Measurements from ENCODE around the gene RALGPS2. TPM values are rescaled to one million over a fixed set of nuclear protein-coding genes. Genes with fewer than 3 reads are reported as not detected.

RALGPS2 gene
- total RNA-seq, 1 donor from 2014 or later = 5.2 TPM

DNA sequence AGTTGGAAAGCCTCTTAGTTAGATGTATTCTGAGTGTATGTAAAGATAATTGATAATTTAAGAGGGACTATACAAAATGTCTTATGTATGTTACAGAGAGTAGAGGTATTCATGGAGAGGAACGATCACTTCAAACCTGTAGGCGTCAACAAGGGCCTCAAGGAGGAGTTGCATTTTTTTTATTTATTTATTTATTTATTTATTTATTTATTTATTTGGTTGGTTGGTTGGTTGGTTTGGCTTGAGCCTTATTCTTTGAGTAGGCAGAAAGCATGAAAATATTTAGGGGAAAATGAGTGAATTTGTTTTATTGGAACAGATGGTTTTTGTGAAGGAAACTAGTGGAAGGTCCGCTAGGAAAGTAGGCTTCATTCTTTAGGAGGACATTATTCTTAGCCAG is 137.4 kb downstream of the RALGPS2 start:
- DNase-seq (ENCODE audit: low spot score) = no peak

- no peak for DNase-seq (ENCODE audit: low spot score)
These were observed 137.8 kb downstream of the RALGPS2 start for GRCh38 chr1:178862864-178863263.

GRCh38 chr1:178864326-178864725 is 139.3 kb downstream of the RALGPS2 start:
- no peak for DNase-seq (ENCODE audit: low spot score)

DNA sequence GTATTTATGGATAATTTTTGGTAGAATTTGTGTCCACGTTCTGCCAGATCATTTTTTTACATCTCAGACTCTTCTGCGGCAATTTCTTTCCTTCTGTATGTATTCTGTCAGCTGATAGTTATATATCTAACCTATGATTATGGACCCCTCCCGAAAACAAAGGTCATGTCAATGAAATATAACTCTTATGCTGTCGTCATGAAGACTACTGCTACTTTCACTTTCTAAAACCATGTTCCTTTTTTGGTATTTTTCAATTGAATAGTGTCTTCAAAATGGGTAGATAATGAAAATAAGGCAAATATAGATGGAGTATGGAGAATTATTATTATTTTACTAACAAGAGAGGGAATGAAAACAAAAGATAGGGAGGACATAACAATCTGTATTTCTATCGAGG is 142.6 kb downstream of the RALGPS2 start:
- no peak for DNase-seq (ENCODE audit: low spot score)

- no peak for DNase-seq (ENCODE audit: low spot score)
These were observed 143.7 kb downstream of the RALGPS2 start for GRCh38 chr1:178868706-178869105.

DNA sequence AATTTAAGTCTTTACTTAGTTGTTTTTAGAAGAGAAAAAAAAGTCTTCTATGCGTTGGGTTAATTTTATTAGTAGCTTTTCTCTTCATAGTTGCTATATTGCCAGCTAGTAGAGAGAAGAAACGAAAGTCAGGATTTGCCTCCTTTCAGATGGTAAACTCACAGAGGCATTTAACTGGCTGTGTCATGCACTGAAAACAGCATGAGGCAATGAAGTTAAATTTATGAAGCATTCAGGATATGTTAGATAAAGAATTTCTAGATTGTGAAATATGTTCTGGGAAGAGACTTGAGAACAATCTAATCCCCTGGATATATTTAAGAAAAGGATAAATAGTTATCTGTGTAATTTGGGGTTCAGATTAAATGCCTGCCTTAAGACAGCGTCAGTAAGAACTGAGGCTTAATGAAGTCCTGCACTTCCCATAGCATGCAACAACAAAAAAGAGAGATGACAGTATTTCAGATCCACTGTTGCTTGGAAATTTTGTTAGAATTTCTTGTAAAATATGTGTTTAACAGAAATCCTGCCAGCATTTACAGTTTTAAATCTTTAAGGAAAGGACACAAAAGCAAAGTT is 144.2 kb downstream of the RALGPS2 start:
- DNase-seq (ENCODE audit: low spot score) = no peak

GRCh38 chr1:178870221-178870620 is 145.2 kb downstream of the RALGPS2 start:
- no peak for DNase-seq (ENCODE audit: low spot score)

DNA sequence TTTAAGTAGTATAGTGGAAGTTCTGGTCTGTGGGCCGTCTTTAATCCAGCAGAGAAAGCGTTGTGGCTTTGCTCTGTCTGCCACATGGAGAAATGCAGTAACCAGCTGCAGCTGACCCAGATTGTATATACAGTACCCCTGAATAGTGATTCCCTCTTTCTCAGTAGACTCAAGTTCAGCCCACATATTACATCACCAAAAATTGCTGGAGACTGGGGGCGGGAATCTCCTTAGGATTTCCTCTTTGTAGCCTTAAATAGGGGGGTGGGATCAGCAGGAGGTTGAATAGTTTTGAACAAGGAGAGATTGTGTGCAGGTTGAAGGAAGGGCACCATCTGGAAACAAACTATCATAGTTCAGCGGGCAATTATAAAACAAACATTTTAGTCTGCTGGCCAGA is 145.9 kb downstream of the RALGPS2 start, which contains the start of gene ANGPTL1:
Gene ANGPTL1 (minus strand): TSS at position 134 of the 400 bp plus-strand sequence. CDS start 5,301 bp downstream, outside the sequence.
- DNase-seq (ENCODE audit: low spot score) = no peak

GRCh38 chr1:178871551-178872320 is 146.7 kb downstream of the RALGPS2 start:
- no peak for DNase-seq (ENCODE audit: low spot score)

DNA sequence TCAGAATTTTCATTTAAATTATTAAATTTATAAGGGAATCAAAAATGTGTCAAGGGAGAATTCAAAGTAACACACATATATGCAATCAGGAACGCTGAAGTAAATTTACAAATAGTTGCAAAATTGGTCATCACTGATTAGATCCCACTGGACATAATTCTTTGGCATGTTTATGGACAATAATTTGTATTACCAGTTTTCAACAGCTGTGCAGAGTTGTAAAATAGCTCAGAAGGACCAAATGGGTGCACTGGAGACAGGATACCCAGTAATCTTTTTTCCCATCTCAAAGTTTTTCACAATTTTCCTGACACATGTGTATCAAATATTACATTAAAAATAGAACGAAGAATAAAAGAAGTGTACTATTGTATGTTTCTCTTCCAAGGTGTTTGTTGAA is 149.9 kb downstream of the RALGPS2 start:
- no peak for DNase-seq (ENCODE audit: low spot score)

- no peak for DNase-seq (ENCODE audit: low spot score)
These were observed 150.9 kb downstream of the RALGPS2 start for GRCh38 chr1:178875936-178876335.

DNA sequence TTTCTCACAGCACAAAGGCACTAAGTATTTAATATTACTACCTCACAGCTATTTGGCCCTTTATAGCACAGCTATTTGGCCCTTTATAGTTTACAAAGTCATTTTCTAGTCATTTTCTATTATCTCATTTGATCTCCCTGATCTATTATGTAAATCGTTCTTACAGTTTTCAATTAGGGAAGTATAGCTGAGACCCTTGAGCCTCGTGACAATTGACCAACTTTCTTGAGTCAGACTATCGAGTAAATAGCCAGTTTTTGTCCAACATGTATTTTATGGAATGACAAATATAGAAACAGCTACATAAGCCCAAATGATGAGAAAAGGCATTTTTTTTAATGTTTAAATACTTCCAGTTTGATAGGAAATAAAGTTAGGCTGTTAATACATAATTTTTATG is 152.9 kb downstream of the RALGPS2 start:
- DNase-seq (ENCODE audit: low spot score) = no peak

GRCh38 chr1:178881950-178882349 is 156.9 kb downstream of the RALGPS2 start:
- no peak for DNase-seq (ENCODE audit: low spot score)

DNA sequence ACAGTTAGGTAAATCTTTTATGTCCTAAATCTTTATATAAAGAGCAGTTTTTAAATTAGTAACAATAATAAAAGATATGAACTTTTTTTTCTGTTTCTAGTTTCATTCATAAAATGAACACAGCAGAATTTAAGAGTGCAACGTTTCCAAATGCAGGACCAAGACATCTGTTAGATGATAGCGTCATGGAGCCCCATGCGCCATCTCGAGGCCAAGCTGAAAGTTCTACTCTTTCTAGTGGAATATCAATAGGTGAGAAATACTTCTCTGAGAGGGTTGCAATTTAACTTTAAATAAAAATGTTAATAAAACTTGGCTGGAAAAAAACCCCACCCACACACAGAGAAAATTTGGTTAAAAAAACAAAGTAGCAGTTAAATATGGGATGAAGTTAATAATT is 160.8 kb downstream of the RALGPS2 start:
- no peak for DNase-seq (ENCODE audit: low spot score)

DNA sequence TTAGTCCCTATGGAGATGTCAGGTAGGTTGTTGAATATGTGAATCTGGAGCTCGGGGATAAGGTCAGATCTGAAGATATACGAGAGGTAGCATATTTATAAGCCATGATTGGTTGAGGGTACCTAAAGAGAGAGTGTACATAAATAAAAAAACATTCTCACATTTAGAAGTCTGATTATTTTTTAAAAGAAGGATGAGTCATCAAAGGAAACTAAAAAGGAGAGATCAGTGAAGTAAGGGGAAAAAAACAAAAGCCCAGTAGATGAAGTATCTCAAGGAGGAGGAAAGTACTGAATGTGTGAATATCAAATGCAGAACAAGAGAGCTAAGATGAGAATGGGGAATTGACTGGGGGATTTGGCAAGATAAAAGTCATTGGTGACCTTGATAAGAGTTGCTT is 161.5 kb downstream of the RALGPS2 start:
- no peak for DNase-seq (ENCODE audit: low spot score)

DNA sequence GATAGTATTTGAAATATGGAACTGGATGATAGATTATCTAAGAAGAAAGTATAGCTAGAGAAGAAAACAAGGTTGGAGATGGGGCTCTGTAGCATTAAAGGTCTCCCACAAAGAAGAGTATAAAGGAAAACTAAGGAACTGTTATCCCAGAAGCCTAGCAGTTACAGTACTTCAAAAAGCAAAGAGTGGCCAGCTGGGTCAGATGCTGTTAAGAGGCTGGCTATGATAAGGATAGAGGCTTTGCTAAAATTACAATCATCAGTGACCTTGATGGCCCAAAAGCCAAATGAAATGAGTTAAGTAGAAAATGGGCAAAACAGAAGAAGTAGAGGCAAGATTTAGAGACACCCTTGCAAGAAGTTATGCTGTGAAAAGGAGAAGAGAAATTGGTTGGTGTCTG is 170.9 kb downstream of the RALGPS2 start:
- no peak for DNase-seq (ENCODE audit: low spot score)

GRCh38 chr1:178898401-178898800 is 173.4 kb downstream of the RALGPS2 start:
- DNase-seq (ENCODE audit: low spot score) = no peak

DNA sequence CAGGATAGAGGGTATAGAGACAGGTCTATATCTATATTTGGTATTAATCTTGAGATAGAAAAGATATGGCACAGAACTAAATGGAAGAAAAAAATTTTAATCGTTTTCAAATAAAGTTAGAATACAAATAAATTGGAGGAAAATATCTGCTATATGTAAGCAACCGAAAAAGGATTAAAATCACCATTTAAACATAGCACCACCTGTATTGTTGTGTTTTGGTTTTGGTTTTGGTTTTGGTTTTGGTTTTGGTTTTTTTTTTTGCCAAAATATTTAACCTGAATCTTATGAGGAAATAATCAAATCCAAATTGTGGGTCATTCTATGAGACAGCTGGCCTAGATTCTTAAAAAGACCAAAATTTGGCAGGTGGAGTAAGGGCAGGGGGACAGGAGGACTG is 174.4 kb downstream of the RALGPS2 start:
- DNase-seq (ENCODE audit: low spot score) = no peak

DNA sequence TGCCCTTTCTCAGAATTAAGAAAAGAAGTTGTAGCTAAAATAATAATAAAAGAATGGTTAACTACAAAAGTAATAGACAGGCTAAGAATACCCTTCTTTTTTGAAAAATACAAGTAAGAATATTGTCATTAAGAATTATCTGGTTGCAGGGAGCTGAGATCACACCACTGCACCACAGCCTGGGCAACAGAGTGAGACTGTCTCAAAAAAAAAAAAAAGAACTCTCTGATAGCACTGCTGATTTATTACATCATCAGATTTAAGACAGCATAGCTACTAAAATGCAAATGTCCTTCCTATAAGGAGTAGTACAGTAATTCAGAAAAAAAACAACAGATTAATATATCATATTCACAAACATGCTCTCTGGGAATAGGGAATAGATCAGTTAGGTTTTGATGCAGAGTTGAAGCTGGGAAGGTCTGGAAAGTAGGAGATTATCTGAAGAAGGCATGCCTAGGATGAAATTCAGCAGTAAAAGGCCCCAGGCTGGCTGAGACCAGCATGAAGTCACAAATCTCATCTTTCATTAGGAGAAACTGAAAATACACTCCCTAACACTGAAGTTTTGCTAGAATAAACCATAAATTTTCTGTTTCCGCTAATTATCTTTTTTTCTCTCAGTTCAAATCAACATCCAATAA is 176.6 kb downstream of the RALGPS2 start:
- DNase-seq (ENCODE audit: low spot score) = no peak

DNA sequence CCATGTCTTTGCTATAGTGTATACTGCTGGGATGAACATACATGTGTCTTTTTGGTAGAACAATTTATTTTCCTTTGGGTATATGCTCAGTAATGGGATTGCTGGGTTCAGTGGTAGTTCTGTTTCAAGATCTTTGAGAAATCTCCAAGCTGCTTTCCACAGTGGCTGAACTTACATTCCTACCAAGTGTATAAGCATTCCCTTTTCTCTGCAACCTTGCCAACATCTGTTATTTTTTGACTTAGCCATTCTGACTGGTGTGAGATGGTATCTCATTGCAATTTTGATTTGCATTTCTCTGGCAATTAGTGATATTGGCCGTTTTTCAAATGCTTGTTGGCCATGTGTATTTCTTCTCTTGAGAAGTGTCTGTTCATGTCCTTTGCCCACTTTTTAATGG is 183.3 kb downstream of the RALGPS2 start:
- no peak for DNase-seq (ENCODE audit: low spot score)

DNA sequence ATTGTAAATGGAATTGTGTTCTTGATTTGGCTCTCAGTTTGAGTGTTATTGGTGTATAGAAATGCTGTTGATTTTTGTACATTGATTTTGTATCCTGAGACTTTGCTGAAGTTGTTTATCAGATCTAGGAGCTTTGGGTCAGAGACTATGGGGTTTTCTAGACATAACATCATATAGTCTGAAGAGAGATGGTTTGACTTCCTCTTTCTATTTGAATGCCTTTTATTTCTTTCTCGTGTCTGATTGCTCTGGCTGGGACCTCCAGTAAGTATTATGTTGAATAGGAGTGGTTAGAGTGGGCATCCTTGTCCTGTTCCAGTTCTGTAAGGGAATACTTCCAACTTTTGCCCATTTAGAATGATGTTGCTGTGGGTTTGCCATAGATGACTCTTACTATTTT is 185.0 kb downstream of the RALGPS2 start:
- no peak for DNase-seq (ENCODE audit: low spot score)

- DNase-seq (ENCODE audit: low spot score) = no peak
These were observed 187.6 kb downstream of the RALGPS2 start for GRCh38 chr1:178912597-178912996.
